ENCODE measurements around the gene CYP2U1. TPM values are rescaled to one million over a fixed set of nuclear protein-coding genes. Genes with fewer than 3 reads are reported as not detected.

Gene CYP2U1
- polyA plus RNA-seq, 3 donors, result 0.77 to 1.7 (median 1.5) TPM

- no peaks in the 10 kb centered on the region for H3K27me3 ChIP-seq (ENCODE audit: control insufficient read depth in 2 of 2, insufficient read depth in 2 of 2, low read length in 2 of 2)
- TF ChIP-seq CTCF (IDR thresholded peaks at IDR 0.05), result no peak
- no peaks in the 10 kb centered on the region for H3K27me3 Mint-ChIP-seq (ENCODE audit: low read depth in 3 of 3)
- peaks cover 0 to 48% of the 10 kb centered on the region in 2 donors for H3K36me3 ChIP-seq (replicated peaks in 1 of 2; ENCODE audit: control insufficient read depth in 1 of 2, insufficient read depth in 2 of 2, low read length in 2 of 2)
- H3K79me2 ChIP-seq (ENCODE audit: insufficient read depth, low read length), result peaks cover 11% of the 10 kb centered on the region
- H3K9me3 Mint-ChIP-seq, result peaks cover 0 to 17% (median 4%) of the 10 kb centered on the region in 7 donors
- H3K27ac Mint-ChIP-seq, result no peak overlapping the region
- DNase-seq, result no peak
- no CpG with 5 or more reads among the region's 2 CpGs for WGBS (ENCODE audit: insufficient coverage)
- H3K36me3 Mint-ChIP-seq, result peaks cover 24 to 38% of the 10 kb centered on the region in 2 donors
- H3K4me1 Mint-ChIP-seq, result peaks cover 17% of the 10 kb centered on the region
- peaks cover 23% of the 10 kb centered on the region for H4K20me1 ChIP-seq (ENCODE audit: insufficient read depth, low read length)
- no peak overlapping the region for H3K27ac ChIP-seq (ENCODE audit: low read depth in 1 of 2, low read length in 2 of 2)
- H2AFZ ChIP-seq (ENCODE audit: insufficient read depth, low read depth, low read length, poor library complexity, severe bottlenecking), result no peak overlapping the region
- no peak overlapping the region for H3K4me2 ChIP-seq (replicated peaks; ENCODE audit: extremely low read depth, low read length, poor library complexity, severe bottlenecking)
- intact Hi-C loops (cut with micrococcal nuclease), result no loop called here
- no peak overlapping the region for H3K9ac ChIP-seq (ENCODE audit: insufficient read depth, low read length, poor library complexity, severe bottlenecking)
- H3K4me3 Mint-ChIP-seq, result no peak overlapping the region
- no peak overlapping the region for H3K4me3 ChIP-seq (replicated peaks in 1 of 3; ENCODE audit: low read depth in 2 of 3, low read length in 3 of 3)
- peaks cover 0 to 20% of the 10 kb centered on the region in 2 donors for H3K9me3 ChIP-seq (replicated peaks in 1 of 2; ENCODE audit: control insufficient read depth in 1 of 2, insufficient read depth in 1 of 2, low read length in 2 of 2)
- peaks cover 6% of the 10 kb centered on the region in 2 donors for H3K4me1 ChIP-seq (ENCODE audit: control insufficient read depth in 1 of 2, insufficient read depth in 2 of 2, low read length in 2 of 2)
These were observed 43.1 kb upstream of the CYP2U1 start for GRCh38 chr4:107888237-107888636.

DNA sequence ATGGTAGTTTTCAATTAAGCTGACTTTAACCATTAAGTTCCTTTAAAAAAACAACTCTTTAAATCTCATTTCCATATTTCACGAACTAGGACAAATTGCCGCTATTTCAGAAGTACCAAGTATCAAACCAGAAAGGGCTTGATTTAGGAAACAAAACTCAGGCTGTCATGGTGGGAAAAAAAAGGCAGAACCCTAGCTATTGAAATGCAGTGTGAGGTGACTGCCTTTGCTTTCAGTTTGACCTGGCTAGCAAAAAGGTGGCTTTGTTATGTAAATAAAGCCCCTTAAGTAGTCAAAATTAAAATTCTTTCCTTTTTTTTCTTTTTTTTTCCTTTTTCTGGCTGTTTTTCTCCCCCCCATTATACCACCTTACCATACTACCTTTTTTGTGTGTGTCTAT, 40.6 kb upstream of the CYP2U1 start:
- DNase-seq, result no peak
- no peak for TF ChIP-seq CTCF (IDR thresholded peaks at IDR 0.05)
- H3K9me3 Mint-ChIP-seq, result peaks cover 0 to 11% (median 4%) of the 10 kb centered on the region in 7 donors
- no peak overlapping the region for H3K27ac Mint-ChIP-seq
- Histone ChIP-seq H3K4me1 (ENCODE audit: control insufficient read depth in 1 of 2, insufficient read depth in 2 of 2, low read length in 2 of 2) (peaks cover 7 to 9% of the 10 kb centered on the region in 2 donors), H3K4me3 (replicated peaks in 1 of 3; ENCODE audit: low read depth in 2 of 3, low read length in 3 of 3) (no peak overlapping the region), H4K20me1 (ENCODE audit: insufficient read depth, low read length) (peaks cover 44% of the 10 kb centered on the region), H3K9ac (ENCODE audit: insufficient read depth, low read length, poor library complexity, severe bottlenecking) (no peak overlapping the region), H3K79me2 (ENCODE audit: insufficient read depth, low read length) (peaks cover 31% of the 10 kb centered on the region), H3K27ac (ENCODE audit: low read depth in 1 of 2, low read length in 2 of 2) (no peak overlapping the region), H3K36me3 (replicated peaks in 1 of 2; ENCODE audit: control insufficient read depth in 1 of 2, insufficient read depth in 2 of 2, low read length in 2 of 2) (peaks cover 0 to 53% of the 10 kb centered on the region in 2 donors), H2AFZ (ENCODE audit: insufficient read depth, low read depth, low read length, poor library complexity, severe bottlenecking) (no peak overlapping the region), H3K27me3 (ENCODE audit: control insufficient read depth in 2 of 2, insufficient read depth in 2 of 2, low read length in 2 of 2) (no peaks in the 10 kb centered on the region), H3K9me3 (replicated peaks in 1 of 2; ENCODE audit: control insufficient read depth in 1 of 2, insufficient read depth in 1 of 2, low read length in 2 of 2) (peaks cover 0 to 20% of the 10 kb centered on the region in 2 donors), H3K4me2 (replicated peaks; ENCODE audit: extremely low read depth, low read length, poor library complexity, severe bottlenecking) (no peak overlapping the region)
- peaks cover 21% of the 10 kb centered on the region for H3K4me1 Mint-ChIP-seq
- intact Hi-C loops (cut with micrococcal nuclease), result no loop called here
- peaks cover 22 to 48% of the 10 kb centered on the region in 2 donors for H3K36me3 Mint-ChIP-seq
- no CpG with 5 or more reads among the region's 2 CpGs for WGBS (ENCODE audit: insufficient coverage)
- H3K27me3 Mint-ChIP-seq (ENCODE audit: low read depth in 3 of 3), result no peaks in the 10 kb centered on the region
- H3K4me3 Mint-ChIP-seq, result no peak overlapping the region

Measured in CD14-positive monocyte (primary cell).